Caco-2 (cell line): Measurements from ENCODE around the gene ASB16. TPM values are rescaled to one million over a fixed set of nuclear protein-coding genes. Genes with fewer than 3 reads are reported as not detected.

Source experiments
- BruUV-seq: library from RNA; stranded (reverse); fragments of 400-500 nt; replicated peaks from 2 replicates; lab custom pipeline; 2021; lab: Mats Ljungman, UMichigan
- CTCF ChIA-PET: fragments of 300-600 bp; sonication (Branson Sonifier 250); formaldehyde crosslinking; loops from one replicate; lab custom pipeline; 2022; ENCODE audit warnings: antibody characterized with exemption; lab: Charles Lee
- POLR2A ChIA-PET: fragments of 300-600 bp; sonication (Branson Sonifier 250); formaldehyde crosslinking; loops from one replicate; lab custom pipeline; 2022; ENCODE audit warnings: antibody characterized with exemption; lab: Charles Lee
- DNase-seq, 2 experiments: peaks; one replicate each; pipeline versions ENCODE4 v3.0.0 to v3.0.0-alpha.2; 2020 to 2022
- H3K27me3 ChIP-seq: replicated peaks from 2 replicates; pipeline ENCODE4 v1.6.0; 2011; ENCODE audit warnings: low read length; ENCODE audit not compliant: control insufficient read depth, insufficient read depth
- H3K36me3 ChIP-seq: 2 replicates; pipeline ENCODE4 v1.5.1; 2011; ENCODE audit warnings: low read length; ENCODE audit not compliant: control insufficient read depth, insufficient read depth
- H3K4me1 ChIP-seq: fragments of 250-450 bp; sonication (Bioruptor Pico); 2 replicates; pipeline ENCODE4 v1.5.1; 2020; ENCODE audit warnings: mild to moderate bottlenecking
- H3K4me3 ChIP-seq: 2 replicates; pipeline ENCODE4 v1.5.1; 2011; ENCODE audit warnings: low read depth, mild to moderate bottlenecking, control low read depth, low read length
- H3K9me3 ChIP-seq: fragments of 250-450 bp; sonication (Bioruptor Pico); 2 replicates; pipeline ENCODE4 v1.5.1; 2020; ENCODE audit warnings: mild to moderate bottlenecking, moderate library complexity
- H3K27ac Mint-ChIP-seq: one replicate; pipeline ENCODE4 v1.8.0; 2022; ENCODE audit warnings: mixed read lengths; ENCODE audit not compliant: unreplicated experiment
- H3K27me3 Mint-ChIP-seq: one replicate; pipeline ENCODE4 v1.8.0; 2022; ENCODE audit warnings: mixed read lengths; ENCODE audit not compliant: insufficient read depth, unreplicated experiment
- H3K36me3 Mint-ChIP-seq: one replicate; pipeline ENCODE4 v1.8.0; 2022; ENCODE audit warnings: mild to moderate bottlenecking, mixed read lengths; ENCODE audit not compliant: insufficient read depth, unreplicated experiment
- H3K4me1 Mint-ChIP-seq: one replicate; pipeline ENCODE4 v1.8.0; 2022; ENCODE audit warnings: low read depth, mixed read lengths; ENCODE audit not compliant: unreplicated experiment
- H3K4me3 Mint-ChIP-seq: one replicate; pipeline ENCODE4 v1.8.0; 2022; ENCODE audit warnings: mild to moderate bottlenecking, moderate library complexity, mixed read lengths; ENCODE audit not compliant: unreplicated experiment
- H3K9me3 Mint-ChIP-seq: one replicate; pipeline ENCODE4 v1.8.0; 2022; ENCODE audit warnings: mixed read lengths; ENCODE audit not compliant: unreplicated experiment
- CTCF ChIP-seq, 2 experiments: fragments of 200-600 bp in 1 of 2; IDR thresholded peaks; 1 replicate in 1 of 2; 2 replicates in 1 of 2; pipeline versions ENCODE4 v1.5.1 to v1.8.0; 2011 to 2022; ENCODE audit warnings: antibody characterized with exemption in 1 of 2, control low read depth in 1 of 2, inconsistent platforms in 1 of 2, low read depth in 1 of 2, low read length in 1 of 2, mild to moderate bottlenecking in 1 of 2, moderate library complexity in 1 of 2; ENCODE audit not compliant: insufficient read depth in 1 of 2, severe bottlenecking in 1 of 2, unreplicated experiment in 1 of 2
- intact Hi-C: fragments of 100-400 bp; cut with micrococcal nuclease; formaldehyde crosslinking; loops from one replicate; pipeline ENCODE4 v1.10.0; 2022; ENCODE audit not compliant: unreplicated experiment
- total RNA-seq: library from RNA; stranded (reverse); gene quantifications from 2 replicates; pipeline ENCODE4 v1.2.3, GENCODE V29; 2022

Gene ASB16
- total RNA-seq, 1 experiment from 2014 or later, result not detected

DNA sequence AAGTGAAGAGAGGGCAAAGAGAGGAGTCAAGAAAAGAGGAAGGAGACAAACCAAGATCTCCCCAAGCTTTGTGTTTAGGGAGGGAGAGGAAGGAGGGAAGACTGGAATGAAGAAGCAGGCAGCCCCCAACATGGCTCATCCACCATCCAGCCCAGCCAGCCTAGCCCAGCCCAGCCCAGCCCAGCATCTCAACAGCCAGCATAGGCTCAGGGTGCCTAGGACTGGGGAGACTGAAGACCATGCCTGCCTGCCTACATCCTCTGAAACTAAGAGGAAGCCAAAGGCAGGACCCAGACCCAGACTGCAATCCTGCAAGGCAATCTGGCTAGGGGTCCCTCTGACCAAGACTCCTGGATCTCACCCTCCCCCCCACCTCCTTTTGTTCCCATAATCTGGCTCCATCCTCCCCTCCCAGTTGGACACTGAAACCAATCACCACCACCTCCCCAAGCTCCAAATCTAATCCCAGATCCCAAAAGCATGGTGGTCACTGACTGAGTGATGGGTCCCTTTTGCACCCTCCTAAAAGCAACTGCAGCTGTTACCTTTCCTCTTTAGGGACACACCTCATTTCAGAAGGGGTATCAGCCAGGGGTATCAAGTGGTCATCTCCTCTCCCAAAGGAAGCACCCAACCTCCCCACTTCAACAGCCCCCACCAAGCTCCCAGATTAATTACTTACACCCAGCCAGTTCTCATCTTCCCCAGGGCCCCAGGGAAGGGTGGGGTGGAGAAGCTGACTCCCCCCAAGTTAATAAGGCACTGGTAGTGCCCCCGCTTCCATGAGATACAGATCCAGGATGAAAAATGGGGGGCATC, 48.3 kb upstream of the ASB16 start:
- H3K4me1 ChIP-seq, result peaks cover 5% of the 10 kb centered on the region; the same call in 1 of the 2 replicates
- peaks cover 7% of the 10 kb centered on the region for H3K4me1 Mint-ChIP-seq
- peak overlapping the region; percentile 69 for H3K4me3 ChIP-seq
- peak overlapping the region; percentile 94 for H3K4me3 Mint-ChIP-seq
- peak overlapping the region; percentile 67 for H3K27ac Mint-ChIP-seq
- H3K36me3 Mint-ChIP-seq, result no peaks in the 10 kb centered on the region
- ChIA-PET POLR2A (interaction anchor here (1.6 kb wide), 1 partner anchor 51 kb away, joined by 4 read pairs; the partner anchor contains the start of gene G6PC3), CTCF (interaction anchor here (0.6 to 1.9 kb wide), 7 partner anchors 13 to 285 kb away, joined by 3 to 19 read pairs (median 5); no protein-coding TSS in a partner anchor)
- no peaks in the 10 kb centered on the region for H3K9me3 Mint-ChIP-seq
- no peaks in the 10 kb centered on the region for H3K27me3 ChIP-seq
- BruUV-seq, result TSS peak; percentile 47
- TF ChIP-seq CTCF (IDR thresholded peaks at IDR 0.05; ENCODE audit: insufficient read depth in 1 of 2, low read depth in 1 of 2, low read length in 1 of 2, severe bottlenecking in 1 of 2, unreplicated experiment in 1 of 2), result no peak
- no peak for DNase-seq
- H3K9me3 ChIP-seq, result no peaks in the 10 kb centered on the region
- intact Hi-C loops, result loop anchor here (2.0 kb wide), 1 partner anchor 51 kb away; the partner anchor contains the start of gene G6PC3
- no peaks in the 10 kb centered on the region for H3K27me3 Mint-ChIP-seq
- no peaks in the 10 kb centered on the region for H3K36me3 ChIP-seq

- POLR2A ChIA-PET, result interaction anchor here (0.5 to 1.6 kb wide), 15 partner anchors 10 to 263 kb away, joined by 3 to 11 read pairs (median 4); partner anchors contain the start of genes G6PC3, LSM12 and TMEM101
- H3K4me3 ChIP-seq, result peak overlapping the region; percentile 69
- no peaks in the 10 kb centered on the region for H3K36me3 ChIP-seq
- TF ChIP-seq CTCF (IDR thresholded peaks at IDR 0.05; ENCODE audit: insufficient read depth in 1 of 2, low read depth in 1 of 2, low read length in 1 of 2, severe bottlenecking in 1 of 2, unreplicated experiment in 1 of 2), result no peak
- BruUV-seq, result no TSS peak
- intact Hi-C loops, result loop anchor here (1.0 to 2.0 kb wide), 2 partner anchors 52 to 58 kb away; partner anchors contain the start of gene G6PC3
- no peaks in the 10 kb centered on the region for H3K9me3 ChIP-seq
- CTCF ChIA-PET, result interaction anchor here (0.5 to 1.9 kb wide), 28 partner anchors 7 to 1440 kb away, joined by 3 to 21 read pairs (median 4); partner anchors contain the start of genes DHX8, LSM12 and TMUB2
- Mint-ChIP-seq H3K4me3 (peak overlapping the region; percentile 94), H3K27ac (peak overlapping the region; percentile 97), H3K36me3 (no peaks in the 10 kb centered on the region), H3K27me3 (no peaks in the 10 kb centered on the region), H3K4me1 (peaks cover 7% of the 10 kb centered on the region), H3K9me3 (no peaks in the 10 kb centered on the region)
- H3K4me1 ChIP-seq, result peaks cover 5% of the 10 kb centered on the region; the same call in 1 of the 2 replicates
- H3K27me3 ChIP-seq, result no peaks in the 10 kb centered on the region
- DNase-seq, result no peak
Measured at GRCh38 chr17:44122816-44123355, 47.6 kb upstream of the ASB16 start.
